Measurements from ENCODE around the gene GFRA1. TPM values are rescaled to one million over a fixed set of nuclear protein-coding genes. Genes with fewer than 3 reads are reported as not detected.

The GFRA1 gene
- total and polyA plus RNA-seq, 2 donors (not counting 1 experiment from before 2014, with no cell fraction given), result not detected

DNA sequence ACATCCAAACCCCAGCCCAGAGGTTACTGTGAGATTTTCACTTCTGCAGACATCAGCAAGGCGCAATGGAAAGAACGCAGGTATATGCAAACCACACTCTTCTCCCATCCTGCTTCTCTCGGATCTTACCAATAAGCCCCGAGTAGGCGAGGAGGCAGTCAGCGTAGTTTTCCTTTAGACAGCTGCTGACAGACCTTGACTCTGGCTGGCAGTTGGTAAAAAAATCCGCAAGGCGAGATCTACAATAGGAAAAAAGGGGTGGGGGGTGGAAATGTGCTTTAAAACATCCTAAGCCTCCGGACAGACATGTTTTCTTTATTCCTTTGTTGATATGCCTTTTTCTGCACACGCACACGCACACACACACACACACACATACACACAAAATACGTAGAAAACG is 176.5 kb downstream of the GFRA1 start:
- Histone ChIP-seq H3K36me3 (replicated peaks in 1 of 2; ENCODE audit: control extremely low read depth in 1 of 2, control insufficient read depth in 1 of 2, extremely low read depth in 1 of 2, insufficient read depth in 2 of 2, low read length in 1 of 2) (no peaks in the 10 kb centered on the region), H3K9ac (ENCODE audit: low read length) (no peak overlapping the region), H3K9me3 (ENCODE audit: control extremely low read depth in 1 of 3, control insufficient read depth in 2 of 3, insufficient read depth in 1 of 3, low read length in 2 of 3) (peaks cover 0 to 8% (median 0%) of the 10 kb centered on the region in 3 donors), H3K27me3 (replicated peaks in 1 of 4; ENCODE audit: control extremely low read depth in 1 of 4, control insufficient read depth in 3 of 4, insufficient read depth in 4 of 4, low read length in 3 of 4) (no peaks in the 10 kb centered on the region), H3K27ac (ENCODE audit: low read length in 2 of 2) (no peak overlapping the region), H3K4me2 (replicated peaks; ENCODE audit: low read depth, low read length, poor library complexity, severe bottlenecking) (no peak overlapping the region), H2AFZ (ENCODE audit: insufficient read depth, low read depth, low read length, poor library complexity, severe bottlenecking) (no peak overlapping the region), H3K79me2 (ENCODE audit: control insufficient read depth, insufficient read depth, low read length) (no peaks in the 10 kb centered on the region), H4K20me1 (ENCODE audit: control insufficient read depth, insufficient read depth, low read length, poor library complexity, severe bottlenecking) (no peaks in the 10 kb centered on the region), H3K4me3 (ENCODE audit: control extremely low read depth in 1 of 5, extremely low read depth in 1 of 5, insufficient read depth in 1 of 5, low read depth in 2 of 5, low read length in 4 of 5) (no peak overlapping the region), H3K4me1 (ENCODE audit: control insufficient read depth in 2 of 2, insufficient read depth in 2 of 2, low read length in 2 of 2) (no peaks in the 10 kb centered on the region)
- DNase-seq, result no peak
- no peaks in the 10 kb centered on the region for H3K27me3 Mint-ChIP-seq
- ChIA-PET CTCF (no interaction called here), POLR2A (no interaction called here)
- TF ChIP-seq, protein P1, sequence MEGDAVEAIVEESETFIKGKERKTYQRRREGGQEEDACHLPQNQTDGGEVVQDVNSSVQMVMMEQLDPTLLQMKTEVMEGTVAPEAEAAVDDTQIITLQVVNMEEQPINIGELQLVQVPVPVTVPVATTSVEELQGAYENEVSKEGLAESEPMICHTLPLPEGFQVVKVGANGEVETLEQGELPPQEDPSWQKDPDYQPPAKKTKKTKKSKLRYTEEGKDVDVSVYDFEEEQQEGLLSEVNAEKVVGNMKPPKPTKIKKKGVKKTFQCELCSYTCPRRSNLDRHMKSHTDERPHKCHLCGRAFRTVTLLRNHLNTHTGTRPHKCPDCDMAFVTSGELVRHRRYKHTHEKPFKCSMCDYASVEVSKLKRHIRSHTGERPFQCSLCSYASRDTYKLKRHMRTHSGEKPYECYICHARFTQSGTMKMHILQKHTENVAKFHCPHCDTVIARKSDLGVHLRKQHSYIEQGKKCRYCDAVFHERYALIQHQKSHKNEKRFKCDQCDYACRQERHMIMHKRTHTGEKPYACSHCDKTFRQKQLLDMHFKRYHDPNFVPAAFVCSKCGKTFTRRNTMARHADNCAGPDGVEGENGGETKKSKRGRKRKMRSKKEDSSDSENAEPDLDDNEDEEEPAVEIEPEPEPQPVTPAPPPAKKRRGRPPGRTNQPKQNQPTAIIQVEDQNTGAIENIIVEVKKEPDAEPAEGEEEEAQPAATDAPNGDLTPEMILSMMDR (IDR thresholded peaks at IDR 0.05), result no peak
- no peak for TF ChIP-seq EZH2 (IDR thresholded peaks at IDR 0.05; ENCODE audit: borderline replicate concordance, insufficient read depth, low read depth, low read length, poor library complexity, severe bottlenecking)
- H3K4me3 Mint-ChIP-seq, result no peak overlapping the region
- no peak overlapping the region for H3K27ac Mint-ChIP-seq
- H3K9me3 Mint-ChIP-seq (ENCODE audit: insufficient read depth), result peaks cover 3% of the 10 kb centered on the region
- WGBS (ENCODE audit: insufficient coverage), result 87% methylated on average over 2 of the region's 13 CpGs
- no peak for ATAC-seq (ENCODE audit: low read depth)
- H3K4me1 Mint-ChIP-seq, result no peaks in the 10 kb centered on the region
- intact Hi-C loops (cut with micrococcal nuclease), result no loop called here

DNA sequence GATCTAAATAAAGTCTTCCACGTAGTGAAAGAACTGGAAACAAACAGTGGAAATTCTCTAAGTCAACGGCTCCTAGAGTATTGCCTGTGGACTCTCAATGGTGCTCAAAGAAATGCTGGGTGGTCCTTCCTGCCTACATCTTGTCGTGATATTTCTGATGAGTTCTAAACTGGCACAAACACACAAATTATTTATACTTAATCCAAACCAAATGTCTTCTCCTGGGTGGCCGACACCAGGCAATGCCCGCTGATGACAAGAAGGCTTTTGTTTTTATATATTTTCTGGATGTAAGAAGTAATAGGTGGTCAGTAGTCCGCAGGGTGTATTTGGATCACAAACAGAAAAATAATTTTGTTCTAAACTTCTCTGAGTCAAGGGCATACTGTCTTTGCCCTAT is 178.7 kb downstream of the GFRA1 start:
- ChIA-PET CTCF (no interaction called here), POLR2A (no interaction called here)
- no peak overlapping the region for H3K4me2 ChIP-seq (replicated peaks; ENCODE audit: low read depth, low read length, poor library complexity, severe bottlenecking)
- no peak for DNase-seq
- no peak overlapping the region for H3K4me3 ChIP-seq (ENCODE audit: control extremely low read depth in 1 of 5, extremely low read depth in 1 of 5, insufficient read depth in 1 of 5, low read depth in 2 of 5, low read length in 4 of 5)
- H3K36me3 ChIP-seq (replicated peaks in 1 of 2; ENCODE audit: control extremely low read depth in 1 of 2, control insufficient read depth in 1 of 2, extremely low read depth in 1 of 2, insufficient read depth in 2 of 2, low read length in 1 of 2), result no peaks in the 10 kb centered on the region
- no peaks in the 10 kb centered on the region for H3K4me1 ChIP-seq (ENCODE audit: control insufficient read depth in 2 of 2, insufficient read depth in 2 of 2, low read length in 2 of 2)
- no peaks in the 10 kb centered on the region for H3K79me2 ChIP-seq (ENCODE audit: control insufficient read depth, insufficient read depth, low read length)
- H3K27ac ChIP-seq (ENCODE audit: low read length in 2 of 2), result no peak overlapping the region
- ATAC-seq (ENCODE audit: low read depth), result no peak
- Mint-ChIP-seq H3K27ac (no peak overlapping the region), H3K4me1 (no peaks in the 10 kb centered on the region), H3K27me3 (no peaks in the 10 kb centered on the region), H3K4me3 (no peak overlapping the region), H3K9me3 (ENCODE audit: insufficient read depth) (no peaks in the 10 kb centered on the region)
- TF ChIP-seq, protein P1 (IDR thresholded peaks at IDR 0.05), result no peak
- no peak for TF ChIP-seq EZH2 (IDR thresholded peaks at IDR 0.05; ENCODE audit: borderline replicate concordance, insufficient read depth, low read depth, low read length, poor library complexity, severe bottlenecking)
- H4K20me1 ChIP-seq (ENCODE audit: control insufficient read depth, insufficient read depth, low read length, poor library complexity, severe bottlenecking), result no peaks in the 10 kb centered on the region
- WGBS (ENCODE audit: insufficient coverage), result 92% methylated on average over 2 of the region's 6 CpGs
- intact Hi-C loops (cut with micrococcal nuclease), result no loop called here
- H3K9ac ChIP-seq (ENCODE audit: low read length), result no peak overlapping the region
- H3K27me3 ChIP-seq (replicated peaks in 1 of 4; ENCODE audit: control extremely low read depth in 1 of 4, control insufficient read depth in 3 of 4, insufficient read depth in 4 of 4, low read length in 3 of 4), result no peaks in the 10 kb centered on the region
- H2AFZ ChIP-seq (ENCODE audit: insufficient read depth, low read depth, low read length, poor library complexity, severe bottlenecking), result no peak overlapping the region
- peaks cover 0 to 8% (median 0%) of the 10 kb centered on the region in 3 donors for H3K9me3 ChIP-seq (ENCODE audit: control extremely low read depth in 1 of 3, control insufficient read depth in 2 of 3, insufficient read depth in 1 of 3, low read length in 2 of 3)

Measured in B cell (primary cell).